CD14-positive monocyte (primary cell): Measurements from ENCODE around the gene PLAC1. TPM values are rescaled to one million over a fixed set of nuclear protein-coding genes. Genes with fewer than 3 reads are reported as not detected.

Experiments used
- DNase-seq, 3 donors: peaks; one replicate each; pipeline ENCODE4 v3.0.0-alpha.2; 2011 to 2022
- H2AFZ ChIP-seq: 2 replicates; pipeline ENCODE4 v1.6.0; 2012; ENCODE audit warnings: mild to moderate bottlenecking, low read depth, low read length, inconsistent platforms; ENCODE audit not compliant: insufficient read depth, poor library complexity, severe bottlenecking
- H3K27ac ChIP-seq, 2 donors: 1 replicate in 1 of 2; 2 replicates in 1 of 2; pipeline ENCODE4 v1.5.1; 2012 to 2013; ENCODE audit warnings: low read length in 2 of 2, control low read depth in 1 of 2, inconsistent platforms in 1 of 2, low read depth in 1 of 2, mild to moderate bottlenecking in 1 of 2
- H3K27me3 ChIP-seq, 2 donors: one replicate each; pipeline versions ENCODE4 v1.6.0 to v1.6.1; 2011 to 2013; ENCODE audit warnings: low read length in 2 of 2; ENCODE audit not compliant: control insufficient read depth in 2 of 2, insufficient read depth in 2 of 2
- H3K36me3 ChIP-seq, 2 donors: replicated peaks in 1 of 2; 1 replicate in 1 of 2; 2 replicates in 1 of 2; pipeline versions ENCODE4 v1.5.1 to v1.6.1; 2012 to 2013; ENCODE audit warnings: low read length in 2 of 2, control low read depth in 1 of 2, inconsistent platforms in 1 of 2, mild to moderate bottlenecking in 1 of 2; ENCODE audit not compliant: insufficient read depth in 2 of 2, control insufficient read depth in 1 of 2
- H3K4me1 ChIP-seq, 2 donors: 1 replicate in 1 of 2; 2 replicates in 1 of 2; pipeline versions ENCODE4 v1.5.1 to v1.6.1; 2012 to 2013; ENCODE audit warnings: low read length in 2 of 2, control low read depth in 1 of 2, inconsistent platforms in 1 of 2, mild to moderate bottlenecking in 1 of 2, moderate library complexity in 1 of 2; ENCODE audit not compliant: insufficient read depth in 2 of 2, control insufficient read depth in 1 of 2
- H3K4me2 ChIP-seq: replicated peaks from 2 replicates; pipeline ENCODE3; 2012; ENCODE audit warnings: low read length, moderate library complexity, mild to moderate bottlenecking; ENCODE audit not compliant: poor library complexity, severe bottlenecking; ENCODE audit errors: extremely low read depth
- H3K4me3 ChIP-seq, 3 experiments: fragments of 200-600 bp in 1 of 3; sonication (generic) in 1 of 3; replicated peaks in 1 of 3; 1 replicate in 2 of 3; 2 replicates in 1 of 3; pipeline ENCODE4 v1.5.1; 2011 to 2013; ENCODE audit warnings: low read length in 3 of 3, mild to moderate bottlenecking in 3 of 3, control low read depth in 2 of 3, low read depth in 2 of 3, inconsistent platforms in 1 of 3, moderate library complexity in 1 of 3
- H3K79me2 ChIP-seq: 2 replicates; pipeline ENCODE4 v1.6.0; 2012; ENCODE audit warnings: mild to moderate bottlenecking, control low read depth, inconsistent platforms, low read length, moderate library complexity; ENCODE audit not compliant: insufficient read depth
- H3K9ac ChIP-seq: 2 replicates; pipeline ENCODE4 v1.6.0; 2017; ENCODE audit warnings: low read length, mild to moderate bottlenecking; ENCODE audit not compliant: insufficient read depth, poor library complexity, severe bottlenecking
- H3K9me3 ChIP-seq, 2 donors: replicated peaks in 1 of 2; 1 replicate in 1 of 2; 2 replicates in 1 of 2; pipeline versions ENCODE4 v1.5.1 to v1.6.1; 2012 to 2013; ENCODE audit warnings: low read length in 2 of 2, control low read depth in 1 of 2; ENCODE audit not compliant: control insufficient read depth in 1 of 2, insufficient read depth in 1 of 2
- H4K20me1 ChIP-seq: 2 replicates; pipeline ENCODE4 v1.6.0; 2012; ENCODE audit warnings: mild to moderate bottlenecking, low read length, control low read depth, moderate library complexity; ENCODE audit not compliant: insufficient read depth
- H3K27ac Mint-ChIP-seq, 7 donors: one replicate each; pipeline ENCODE4 v1.8.0; 2020; ENCODE audit warnings: mild to moderate bottlenecking in 7 of 7, mixed read lengths in 7 of 7, moderate library complexity in 6 of 7, inconsistent platforms in 2 of 7
- H3K27me3 Mint-ChIP-seq, 3 donors: one replicate each; pipeline ENCODE4 v1.8.0; 2021 to 2022; ENCODE audit warnings: low read depth in 3 of 3, mild to moderate bottlenecking in 3 of 3, mixed read lengths in 3 of 3, moderate library complexity in 3 of 3, inconsistent platforms in 1 of 3
- H3K36me3 Mint-ChIP-seq, 2 donors: one replicate each; pipeline ENCODE4 v1.8.0; 2020; ENCODE audit warnings: mixed read lengths in 2 of 2, inconsistent platforms in 1 of 2, mild to moderate bottlenecking in 1 of 2
- H3K4me1 Mint-ChIP-seq: one replicate; pipeline ENCODE4 v1.8.0; 2020; ENCODE audit warnings: mild to moderate bottlenecking, mixed read lengths
- H3K4me3 Mint-ChIP-seq, 2 donors: one replicate each; pipeline ENCODE4 v1.8.0; 2020; ENCODE audit warnings: mild to moderate bottlenecking in 2 of 2, mixed read lengths in 2 of 2, moderate library complexity in 1 of 2
- H3K9me3 Mint-ChIP-seq, 7 donors: one replicate each; pipeline ENCODE4 v1.8.0; 2020 to 2022; ENCODE audit warnings: mixed read lengths in 7 of 7, mild to moderate bottlenecking in 6 of 7, moderate library complexity in 6 of 7, inconsistent platforms in 2 of 7
- WGBS: methylation state at CpG from one replicate; pipeline ENCODE4 v1.1.5; 2013; ENCODE audit warnings: missing lambda C conversion rate; ENCODE audit not compliant: insufficient coverage; 5-methylcytosine and 5-hydroxymethylcytosine counted together
- intact Hi-C, 2 donors: fragments of 100-400 bp; cut with micrococcal nuclease; formaldehyde crosslinking; loops; one replicate each; pipeline versions ENCODE4 v1.15.0 to v1.15.1; 2023
- polyA plus RNA-seq, 3 donors: library from polyadenylated mRNA; depleted of rRNA in 1 of 3; unstranded in 2 of 3; stranded (reverse) in 1 of 3; fragments of 300-500 nt in 2 of 3; fragments of >200 nt in 1 of 3; fragmentation: Illumina TruSeq in 2 of 3; gene quantifications; 1 replicate in 2 of 3; 2 replicates in 1 of 3; pipeline ENCODE4 v1.2.3, GENCODE V29; 2012 to 2021
- TF ChIP-seq, protein P1 (sequence below): fragments of 200-600 bp; IDR thresholded peaks from one replicate; pipeline ENCODE4 v1.8.0; 2022; ENCODE audit warnings: antibody characterized with exemption, mild to moderate bottlenecking

Gene PLAC1
- polyA plus RNA-seq, 3 donors, result not detected

DNA sequence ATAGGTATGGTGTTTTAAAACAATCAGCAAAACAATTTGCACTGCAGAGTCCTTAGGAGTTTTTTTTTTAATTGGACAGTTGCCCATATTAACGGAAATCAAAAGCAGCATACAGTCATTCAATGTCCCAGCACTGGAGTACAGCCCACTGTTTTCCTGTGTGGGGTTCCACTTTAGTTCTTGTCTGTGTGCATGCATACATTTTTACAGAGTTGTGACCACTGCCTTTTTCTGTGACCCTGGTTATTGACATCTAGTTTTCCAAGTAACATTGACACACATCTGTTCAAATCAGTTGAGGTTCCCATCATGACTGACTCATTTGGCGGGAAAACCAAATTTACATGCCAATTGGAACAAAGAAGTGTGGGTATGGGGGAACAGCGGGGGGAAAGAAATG lies 115.0 kb downstream of the PLAC1 start:
- H3K4me2 ChIP-seq, result no peak overlapping the region
- no peak for DNase-seq
- H3K4me3 ChIP-seq, result no peak overlapping the region
- H3K4me1 ChIP-seq, result peaks cover 10 to 13% of the 10 kb centered on the region in 2 donors
- Mint-ChIP-seq H3K36me3 (peaks cover 4% of the 10 kb centered on the region in 2 donors), H3K4me3 (no peak overlapping the region), H3K27ac (no peak overlapping the region), H3K4me1 (peaks cover 33% of the 10 kb centered on the region), H3K27me3 (peaks cover 6 to 33% (median 30%) of the 10 kb centered on the region in 3 donors), H3K9me3 (peaks cover 0 to 15% (median 0%) of the 10 kb centered on the region in 7 donors)
- WGBS, result no CpG with 5 or more reads among the region's 3 CpGs
- H3K27me3 ChIP-seq, result peaks cover 8 to 43% of the 10 kb centered on the region in 2 donors
- no peak overlapping the region for H2AFZ ChIP-seq
- intact Hi-C loops, result no loop called here
- H3K9me3 ChIP-seq, result peaks cover 0 to 4% of the 10 kb centered on the region in 2 donors
- H4K20me1 ChIP-seq, result no peaks in the 10 kb centered on the region
- TF ChIP-seq, protein P1, sequence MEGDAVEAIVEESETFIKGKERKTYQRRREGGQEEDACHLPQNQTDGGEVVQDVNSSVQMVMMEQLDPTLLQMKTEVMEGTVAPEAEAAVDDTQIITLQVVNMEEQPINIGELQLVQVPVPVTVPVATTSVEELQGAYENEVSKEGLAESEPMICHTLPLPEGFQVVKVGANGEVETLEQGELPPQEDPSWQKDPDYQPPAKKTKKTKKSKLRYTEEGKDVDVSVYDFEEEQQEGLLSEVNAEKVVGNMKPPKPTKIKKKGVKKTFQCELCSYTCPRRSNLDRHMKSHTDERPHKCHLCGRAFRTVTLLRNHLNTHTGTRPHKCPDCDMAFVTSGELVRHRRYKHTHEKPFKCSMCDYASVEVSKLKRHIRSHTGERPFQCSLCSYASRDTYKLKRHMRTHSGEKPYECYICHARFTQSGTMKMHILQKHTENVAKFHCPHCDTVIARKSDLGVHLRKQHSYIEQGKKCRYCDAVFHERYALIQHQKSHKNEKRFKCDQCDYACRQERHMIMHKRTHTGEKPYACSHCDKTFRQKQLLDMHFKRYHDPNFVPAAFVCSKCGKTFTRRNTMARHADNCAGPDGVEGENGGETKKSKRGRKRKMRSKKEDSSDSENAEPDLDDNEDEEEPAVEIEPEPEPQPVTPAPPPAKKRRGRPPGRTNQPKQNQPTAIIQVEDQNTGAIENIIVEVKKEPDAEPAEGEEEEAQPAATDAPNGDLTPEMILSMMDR, result no peak
- no peaks in the 10 kb centered on the region for H3K79me2 ChIP-seq
- no peaks in the 10 kb centered on the region for H3K36me3 ChIP-seq
- no peak overlapping the region for H3K27ac ChIP-seq
- no peak overlapping the region for H3K9ac ChIP-seq

- H4K20me1 ChIP-seq, result no peaks in the 10 kb centered on the region
- intact Hi-C loops, result no loop called here
- peaks cover 0 to 4% of the 10 kb centered on the region in 2 donors for H3K9me3 ChIP-seq
- DNase-seq, result no peak
- no CpG with 5 or more reads among the region's 2 CpGs for WGBS
- H3K9ac ChIP-seq, result no peak overlapping the region
- no peak overlapping the region for H3K4me3 ChIP-seq
- H3K4me1 Mint-ChIP-seq, result peaks cover 25% of the 10 kb centered on the region
- no peaks in the 10 kb centered on the region for H3K36me3 ChIP-seq
- peaks cover 6 to 33% (median 26%) of the 10 kb centered on the region in 3 donors for H3K27me3 Mint-ChIP-seq
- H3K27me3 ChIP-seq, result peaks cover 3 to 35% of the 10 kb centered on the region in 2 donors
- no peak overlapping the region for H3K4me3 Mint-ChIP-seq
- TF ChIP-seq, protein P1, result no peak
- peak overlapping the region; percentile 36 for H2AFZ ChIP-seq
- H3K9me3 Mint-ChIP-seq, result peaks cover 0 to 13% (median 0%) of the 10 kb centered on the region in 7 donors
- H3K36me3 Mint-ChIP-seq, result peaks cover 4% of the 10 kb centered on the region in 2 donors
- H3K27ac ChIP-seq, result no peak overlapping the region
- no peak overlapping the region for H3K4me2 ChIP-seq
- H3K79me2 ChIP-seq, result no peaks in the 10 kb centered on the region
- no peak overlapping the region for H3K27ac Mint-ChIP-seq
- H3K4me1 ChIP-seq, result peaks cover 4 to 11% of the 10 kb centered on the region in 2 donors
Measured at GRCh38 chrX:134542485-134542884, 115.8 kb downstream of the PLAC1 start.
